COLO829 (cell line): ENCODE measurements around the gene TMEM209.

Source experiments
- DNase-seq: peaks from one replicate; pipeline ENCODE4 v3.0.0; 2012; ENCODE audit warnings: low spot score

TMEM209 gene

DNA sequence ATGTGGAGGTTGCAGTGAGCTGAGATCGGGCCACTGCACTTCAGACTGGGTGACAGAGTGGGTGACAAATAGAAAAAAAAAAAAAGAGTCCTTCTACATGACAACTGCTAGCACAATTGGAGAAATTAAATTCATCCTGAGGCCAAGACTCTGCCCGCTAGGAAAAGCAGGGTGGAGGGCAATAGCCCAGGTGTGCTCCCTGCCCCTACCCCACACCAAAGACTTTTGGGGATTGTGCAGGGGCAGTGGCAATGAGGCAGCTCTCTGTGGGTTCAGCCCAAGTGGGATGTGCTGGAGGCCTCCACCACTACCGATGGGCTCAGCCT lies 61.3 kb downstream of the TMEM209 start:
- DNase-seq = no peak

GRCh38 chr7:130143334-130143732 lies 61.9 kb downstream of the TMEM209 start:
- DNase-seq = no peak

GRCh38 chr7:130142654-130143333 lies 62.4 kb downstream of the TMEM209 start:
- no peak for DNase-seq

DNA sequence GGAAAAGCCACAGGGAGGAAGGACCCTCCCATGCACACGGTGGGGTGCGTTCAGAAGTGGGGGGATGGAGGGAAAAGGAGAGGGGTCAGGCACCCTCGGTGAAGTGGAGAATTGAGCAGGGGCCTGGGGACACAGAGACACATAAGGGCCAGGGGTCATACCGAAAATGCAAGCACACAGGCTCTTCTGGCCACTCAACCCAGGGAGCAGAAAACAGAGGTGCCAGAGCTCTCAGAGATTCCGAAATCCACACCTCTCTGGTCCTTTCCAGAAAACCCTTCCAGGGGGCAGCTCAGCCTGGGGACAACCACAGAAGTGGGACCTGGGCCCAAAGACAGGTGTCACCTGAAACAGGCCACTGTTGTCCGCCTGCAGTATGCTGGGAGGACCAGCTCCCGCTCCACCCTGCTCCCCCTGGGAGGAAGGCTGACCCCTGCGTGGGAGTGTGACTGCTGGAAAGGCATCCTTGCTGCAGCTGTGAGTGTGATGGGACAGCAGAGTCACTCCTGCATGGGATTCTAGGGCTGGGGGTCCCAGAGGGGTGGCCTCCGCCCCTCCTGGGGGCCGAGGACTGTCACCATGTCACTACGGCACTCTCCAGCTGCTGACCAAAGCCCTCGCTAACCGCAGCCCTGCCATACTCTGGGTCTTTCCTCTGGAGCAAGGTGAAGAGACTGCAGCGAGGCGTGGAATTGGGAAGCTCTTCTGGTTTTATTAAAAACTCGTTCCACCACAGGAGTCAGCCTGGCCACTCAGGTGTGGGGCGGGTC lies 63.1 kb downstream of the TMEM209 start:
- no peak for DNase-seq

- no peak for DNase-seq
These were observed 63.9 kb downstream of the TMEM209 start for GRCh38 chr7:130141161-130141883.

DNA sequence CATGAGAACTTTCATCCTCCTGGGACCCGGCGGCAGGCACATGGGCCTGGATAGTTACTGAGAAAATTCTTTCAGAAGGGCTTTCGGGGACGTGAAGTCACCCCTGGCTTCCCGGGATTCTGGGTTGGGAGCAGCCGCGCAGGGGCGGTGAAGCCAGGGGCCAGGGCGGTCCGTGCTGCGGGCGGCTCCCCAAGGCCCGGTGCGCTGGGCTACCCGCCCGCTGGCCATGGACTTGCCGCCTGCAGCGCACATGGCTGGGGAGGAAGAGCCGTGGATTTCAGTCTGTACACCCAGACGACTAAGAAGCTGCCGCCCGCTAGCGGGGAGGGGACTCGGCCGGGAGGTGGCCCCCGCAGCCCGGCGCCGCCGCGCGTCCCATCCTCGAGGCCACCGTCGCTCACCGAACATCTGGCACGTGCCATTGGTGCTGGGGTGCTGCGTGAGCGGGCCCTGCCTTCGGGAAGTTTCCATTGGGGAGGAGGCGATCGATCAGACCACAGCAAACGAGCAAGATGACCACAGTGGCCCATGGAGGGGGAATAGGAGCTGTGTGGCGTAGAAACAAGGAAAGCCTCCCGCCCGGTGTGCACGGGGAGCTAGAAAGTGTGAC lies 64.5 kb downstream of the TMEM209 start:
- no peak for DNase-seq

DNA sequence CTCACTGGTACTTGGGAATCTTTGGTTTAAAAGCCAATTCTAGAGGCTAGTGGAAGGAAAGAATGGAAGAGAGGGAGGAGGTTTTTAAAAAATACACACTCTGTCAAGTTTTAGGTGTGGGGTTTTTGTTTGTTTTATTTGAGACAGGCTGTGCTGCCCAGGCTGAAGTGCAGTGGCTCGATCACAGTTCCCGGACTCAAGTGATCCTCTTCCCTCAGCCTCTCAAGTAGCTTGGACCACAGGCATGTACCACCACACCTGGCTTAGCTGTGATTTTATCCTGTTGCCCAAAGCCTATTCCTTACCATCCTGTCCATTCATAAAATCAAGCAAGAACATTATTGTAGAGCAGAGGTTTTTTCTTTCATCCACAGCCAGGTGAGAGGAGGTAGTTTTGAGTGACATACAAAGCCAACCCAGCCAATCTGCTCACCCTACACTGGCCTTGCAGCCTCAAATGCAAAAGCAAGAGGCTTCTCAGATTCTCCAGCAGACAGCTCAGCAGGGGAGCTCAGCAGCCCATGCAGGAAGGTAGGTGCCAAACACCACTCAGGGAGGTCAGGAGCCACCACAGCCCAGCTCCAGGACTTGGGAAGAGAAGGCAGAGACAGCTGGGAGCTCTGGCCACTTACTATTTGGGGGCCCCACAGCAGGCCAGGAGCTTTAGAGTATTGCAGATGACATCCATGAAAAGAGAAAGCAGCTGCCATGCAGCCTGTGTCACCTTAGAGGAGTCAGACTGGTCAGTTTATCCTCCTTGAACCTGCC lies 65.8 kb downstream of the TMEM209 start:
- DNase-seq = no peak

GRCh38 chr7:130137207-130137606 lies 68.0 kb downstream of the TMEM209 start:
- DNase-seq = no peak

- DNase-seq = no peak
These were observed 68.5 kb downstream of the TMEM209 start for GRCh38 chr7:130136579-130137167.

GRCh38 chr7:130135208-130136205 lies 69.7 kb downstream of the TMEM209 start:
- DNase-seq = peak; percentile 84

- DNase-seq = no peak
These were observed 70.5 kb downstream of the TMEM209 start for GRCh38 chr7:130134726-130135125.

DNA sequence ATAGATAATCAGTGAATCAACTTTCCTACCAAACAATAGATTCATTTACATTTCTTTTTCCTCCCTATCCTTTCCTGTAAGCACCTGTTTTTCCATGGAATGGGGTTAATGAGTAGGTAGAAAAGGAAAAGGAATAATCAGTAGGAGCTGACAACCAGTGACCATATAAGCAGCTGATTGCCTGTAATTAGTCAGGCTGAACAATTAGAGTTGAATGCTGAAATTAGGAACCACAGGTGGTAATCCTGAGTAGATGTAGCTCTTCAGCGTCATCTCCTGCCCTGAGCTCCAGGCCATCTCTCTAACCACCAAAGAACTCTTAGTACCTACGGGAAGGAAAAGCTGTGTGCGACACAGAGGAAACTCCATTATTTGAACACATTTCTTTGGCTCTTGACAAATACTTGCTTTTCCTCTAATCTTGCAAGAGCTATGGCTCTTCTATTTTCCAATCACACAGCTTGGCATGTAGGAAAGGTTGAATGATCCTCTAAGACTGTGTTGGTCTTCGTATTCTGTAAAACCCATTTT lies 71.0 kb downstream of the TMEM209 start:
- DNase-seq = no peak

DNA sequence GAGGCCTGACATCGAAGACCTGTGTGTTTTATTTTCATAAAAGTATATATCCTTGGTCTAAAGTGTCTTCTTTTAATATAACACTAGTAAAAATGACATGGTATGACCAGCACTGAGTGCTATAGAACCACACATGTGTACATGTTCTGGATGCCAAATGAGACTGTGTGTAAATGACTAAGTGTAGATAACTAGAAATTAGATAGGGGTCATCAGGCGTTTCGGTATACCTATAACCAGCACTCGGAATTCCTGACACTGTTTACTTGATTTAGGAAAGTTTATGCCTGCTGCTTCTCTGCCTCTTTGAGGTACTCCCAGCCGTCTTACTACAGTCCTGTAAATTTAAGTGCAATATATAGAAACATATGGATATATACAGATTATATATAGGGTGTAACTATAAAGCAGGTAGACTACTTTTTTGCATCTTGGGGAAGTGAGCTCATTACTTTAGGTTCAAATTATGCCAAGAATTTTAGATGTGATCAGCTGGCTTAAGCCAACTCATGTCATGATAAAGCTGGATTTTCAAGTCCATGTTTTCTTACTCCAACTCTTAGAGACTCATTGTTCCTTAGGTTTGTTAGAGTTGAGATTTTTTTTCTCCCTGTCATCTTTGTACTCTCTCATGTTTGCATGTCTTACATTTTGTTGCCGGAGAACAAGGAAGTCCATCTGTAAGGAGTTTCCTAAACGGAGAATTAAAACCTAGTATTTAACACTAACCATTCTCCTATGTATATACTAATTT lies 72.0 kb downstream of the TMEM209 start:
- no peak for DNase-seq

GRCh38 chr7:130131964-130132875 lies 73.0 kb downstream of the TMEM209 start:
- no peak for DNase-seq

GRCh38 chr7:130131191-130131834 lies 73.9 kb downstream of the TMEM209 start:
- no peak for DNase-seq

DNA sequence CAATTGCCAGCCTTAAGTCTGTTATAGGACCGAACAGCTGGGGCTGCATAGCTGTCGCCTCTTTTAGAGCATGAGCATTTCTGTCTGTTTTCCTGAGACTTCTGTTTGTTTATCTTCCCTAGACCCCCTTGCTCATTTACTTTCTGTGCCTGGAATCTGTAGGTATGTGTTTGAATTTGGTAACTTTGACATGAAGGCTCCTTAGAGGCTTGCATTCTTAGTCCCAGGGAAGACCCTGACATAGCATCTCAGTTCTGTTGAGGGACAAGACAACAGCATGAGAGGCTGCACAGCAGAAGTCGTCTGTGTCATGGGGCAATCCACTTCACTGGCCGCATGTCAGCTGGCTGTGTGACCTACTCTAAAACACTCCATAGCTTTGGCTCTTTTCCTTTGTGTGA lies 76.2 kb downstream of the TMEM209 start:
- no peak for DNase-seq

DNA sequence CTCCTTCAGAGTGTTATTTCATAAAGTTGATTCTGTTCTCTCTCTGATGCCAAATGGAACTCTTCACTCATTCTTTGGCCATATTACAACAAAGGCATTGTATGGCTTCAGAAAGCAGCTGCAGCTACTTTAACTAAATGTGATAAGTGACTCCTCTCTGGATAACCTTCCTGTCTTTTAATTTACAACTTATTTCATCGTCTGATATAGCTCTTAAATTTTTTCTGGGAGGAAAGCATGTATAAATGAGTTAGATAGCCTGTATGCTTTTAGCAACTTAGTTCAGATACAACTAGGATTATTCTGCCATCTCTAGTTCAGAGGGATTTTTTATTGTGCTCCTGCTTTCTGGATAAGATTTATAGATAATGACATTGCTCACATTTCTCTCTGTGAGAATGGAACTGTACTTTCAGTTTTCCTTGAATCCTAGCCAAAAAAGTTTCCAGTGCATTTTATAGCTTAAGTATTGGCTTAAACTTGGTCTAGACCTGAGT lies 77.3 kb downstream of the TMEM209 start:
- no peak for DNase-seq
